NT2/D1 (cell line): ENCODE data around the gene IGSF6.
"Not testable (repeated sequence)": the region's sequence is repeated elsewhere in the genome, so short reads cannot be mapped to it uniquely, and the experiment has no call there.

Experiments used
- DNase-seq: peaks from one replicate; pipeline ENCODE4 v3.0.0-alpha.2; 2011; ENCODE audit warnings: low read depth, low spot score
- H3K27me3 ChIP-seq: 2 replicates; pipeline ENCODE4 v1.6.0; 2011; ENCODE audit warnings: mild to moderate bottlenecking; ENCODE audit not compliant: insufficient read length, insufficient read depth
- H3K36me3 ChIP-seq: 2 replicates; pipeline ENCODE4 v1.6.1; 2011; ENCODE audit warnings: mild to moderate bottlenecking, low read length, mixed read lengths; ENCODE audit not compliant: insufficient read depth, insufficient read length
- H3K4me1 ChIP-seq: 2 replicates; pipeline ENCODE4 v1.5.1; 2011; ENCODE audit not compliant: insufficient read depth, insufficient read length
- H3K4me3 ChIP-seq: 2 replicates; pipeline ENCODE4 v1.5.1; 2011; ENCODE audit warnings: low read depth; ENCODE audit not compliant: insufficient read length
- H3K9ac ChIP-seq: 2 replicates; pipeline ENCODE4 v1.6.0; 2011; ENCODE audit warnings: low read depth; ENCODE audit not compliant: insufficient read length
- H3K9me3 ChIP-seq: 2 replicates; pipeline ENCODE4 v1.5.1; 2011; ENCODE audit warnings: mild to moderate bottlenecking, low read length; ENCODE audit not compliant: insufficient read depth
- SUZ12 ChIP-seq: IDR thresholded peaks from 2 replicates; pipeline ENCODE4 v1.6.1; 2011; ENCODE audit not compliant: insufficient read length, insufficient read depth; ENCODE audit errors: extremely low read depth
- YY1 ChIP-seq: IDR thresholded peaks from 2 replicates; pipeline ENCODE4 v1.6.1; 2011; ENCODE audit not compliant: insufficient read length, insufficient read depth
- ZNF274 ChIP-seq: IDR thresholded peaks from 2 replicates; pipeline ENCODE4 v1.6.1; 2011; ENCODE audit warnings: mild to moderate bottlenecking, low read depth, low read length

IGSF6 gene

DNA sequence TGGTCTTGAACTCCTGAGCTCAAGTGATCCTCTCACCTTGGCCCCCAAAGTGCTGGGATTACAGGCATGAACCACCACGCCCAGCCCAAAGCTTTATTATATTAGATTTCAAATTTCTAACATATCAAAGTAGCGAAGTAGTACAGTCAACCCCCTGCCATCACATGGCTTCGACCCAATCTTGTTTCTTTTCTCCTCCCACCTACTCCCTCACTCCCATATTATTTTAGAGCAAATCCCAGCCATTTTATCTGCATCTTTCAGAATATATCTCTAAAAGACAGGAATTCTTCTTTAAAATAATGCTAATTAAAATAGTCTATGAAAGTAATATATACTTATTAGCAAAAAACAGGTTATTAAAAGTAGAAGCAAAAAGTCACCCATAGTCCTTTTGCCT is 893 bp downstream of the IGSF6 start:
- no peak overlapping the region for H3K4me3 ChIP-seq
- TF ChIP-seq SUZ12 (no peak), ZNF274 (no peak), YY1 (no peak)
- H3K27me3 ChIP-seq, result no peaks in the 10 kb centered on the region
- no peak for DNase-seq
- peaks cover 39% of the 10 kb centered on the region for H3K36me3 ChIP-seq
- H3K4me1 ChIP-seq, result no peaks in the 10 kb centered on the region
- no peak overlapping the region for H3K9ac ChIP-seq
- no peaks in the 10 kb centered on the region; the same call in 1 of the 2 replicates for H3K9me3 ChIP-seq

GRCh38 chr16:21650521-21650920 is 1.9 kb downstream of the IGSF6 start:
- Histone ChIP-seq H3K4me1 (no peaks in the 10 kb centered on the region), H3K4me3 (no peak overlapping the region), H3K9ac (no peak overlapping the region), H3K9me3 (no peaks in the 10 kb centered on the region; the same call in 1 of the 2 replicates), H3K36me3 (peaks cover 38% of the 10 kb centered on the region), H3K27me3 (no peaks in the 10 kb centered on the region)
- no peak for DNase-seq
- TF ChIP-seq YY1, result no peak
- no peak for TF ChIP-seq SUZ12
- TF ChIP-seq ZNF274, result no peak

- H3K27me3 ChIP-seq, H3K4me1 ChIP-seq, DNase-seq, H3K4me3 ChIP-seq, H3K9me3 ChIP-seq, H3K9ac ChIP-seq: not testable (repeated sequence)
- peaks cover 32% of the 10 kb centered on the region for H3K36me3 ChIP-seq
These were observed 2.5 kb downstream of the IGSF6 start for GRCh38 chr16:21649826-21650406.

- Histone ChIP-seq H3K36me3 (peaks cover 21% of the 10 kb centered on the region), H3K27me3 (no peaks in the 10 kb centered on the region), H3K4me3 (no peak overlapping the region), H3K4me1 (no peaks in the 10 kb centered on the region), H3K9ac (no peak overlapping the region), H3K9me3 (no peaks in the 10 kb centered on the region)
- no peak for TF ChIP-seq YY1
- no peak for TF ChIP-seq ZNF274
- no peak for TF ChIP-seq SUZ12
- DNase-seq, result no peak
These were observed 4.7 kb downstream of the IGSF6 start for GRCh38 chr16:21647562-21648164.

DNA sequence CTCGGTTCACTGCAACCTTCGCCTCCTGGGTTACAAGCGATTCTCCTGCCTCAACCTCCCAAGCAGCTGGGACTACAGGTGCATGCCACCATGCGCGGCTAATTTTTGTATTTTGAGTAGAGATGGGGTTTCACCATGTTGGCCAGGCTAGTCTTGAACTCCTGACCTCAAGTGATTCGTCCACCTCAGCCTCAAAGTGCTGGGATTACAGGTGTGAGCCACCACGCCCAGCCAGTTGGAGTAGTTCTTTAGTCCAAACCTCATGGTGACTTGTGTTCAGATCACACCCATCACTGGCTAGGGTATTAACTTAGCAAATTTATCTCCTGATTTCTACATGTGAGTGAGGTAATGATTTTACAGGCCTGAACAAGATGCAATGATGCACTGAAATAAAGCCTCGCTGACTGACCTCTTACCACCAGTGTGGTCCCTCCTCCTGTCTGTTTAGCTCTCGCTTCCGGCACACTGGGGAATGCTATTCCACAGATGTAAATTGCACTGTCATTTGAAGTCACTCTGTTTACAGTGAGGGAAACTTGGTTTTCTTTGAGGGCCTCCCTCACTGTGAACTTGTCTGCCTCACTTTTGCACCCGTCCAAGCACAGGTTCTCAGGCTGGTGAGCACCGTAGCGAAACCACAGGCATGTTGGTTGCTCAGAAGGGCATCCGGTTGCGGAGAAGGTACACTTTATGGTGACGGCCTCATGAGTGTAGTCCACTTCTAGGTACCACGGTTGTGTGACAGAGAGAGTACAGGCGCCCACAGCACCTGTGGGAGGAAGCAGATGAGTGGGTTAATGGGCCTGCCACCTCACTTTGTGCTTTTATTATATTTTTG is 5.5 kb downstream of the IGSF6 start:
- Histone ChIP-seq H3K27me3 (no peaks in the 10 kb centered on the region), H3K4me3 (no peak overlapping the region), H3K36me3 (peaks cover 18% of the 10 kb centered on the region), H3K9me3 (no peaks in the 10 kb centered on the region), H3K4me1 (no peaks in the 10 kb centered on the region), H3K9ac (no peak overlapping the region)
- no peak for DNase-seq
- no peak for TF ChIP-seq ZNF274
- TF ChIP-seq YY1, result no peak
- TF ChIP-seq SUZ12, result no peak

DNA sequence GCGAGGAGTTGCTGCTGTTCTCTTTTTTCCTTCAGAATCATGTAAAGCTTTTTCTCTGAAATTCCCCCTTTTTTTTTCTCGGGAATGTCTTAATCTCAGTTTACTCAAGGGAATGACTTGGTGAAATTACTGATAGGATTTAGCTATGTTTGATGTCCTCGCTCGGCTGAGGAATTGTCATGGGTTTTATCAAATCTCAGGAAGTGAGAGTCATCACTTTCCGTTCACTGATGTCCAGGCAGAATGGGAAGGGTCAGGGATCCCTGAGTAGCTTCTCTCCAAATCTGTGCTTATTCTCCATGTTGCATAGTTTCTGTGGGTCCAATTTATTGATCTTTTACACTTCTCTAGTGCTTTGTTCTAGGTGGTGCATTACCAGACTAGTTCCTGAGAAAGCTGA is 6.3 kb downstream of the IGSF6 start:
- Histone ChIP-seq H3K9ac (no peak overlapping the region), H3K36me3 (peaks cover 18% of the 10 kb centered on the region), H3K9me3 (no peaks in the 10 kb centered on the region), H3K27me3 (no peaks in the 10 kb centered on the region), H3K4me3 (no peak overlapping the region), H3K4me1 (no peaks in the 10 kb centered on the region)
- TF ChIP-seq SUZ12 (no peak), ZNF274 (no peak), YY1 (no peak)
- DNase-seq, result no peak

DNA sequence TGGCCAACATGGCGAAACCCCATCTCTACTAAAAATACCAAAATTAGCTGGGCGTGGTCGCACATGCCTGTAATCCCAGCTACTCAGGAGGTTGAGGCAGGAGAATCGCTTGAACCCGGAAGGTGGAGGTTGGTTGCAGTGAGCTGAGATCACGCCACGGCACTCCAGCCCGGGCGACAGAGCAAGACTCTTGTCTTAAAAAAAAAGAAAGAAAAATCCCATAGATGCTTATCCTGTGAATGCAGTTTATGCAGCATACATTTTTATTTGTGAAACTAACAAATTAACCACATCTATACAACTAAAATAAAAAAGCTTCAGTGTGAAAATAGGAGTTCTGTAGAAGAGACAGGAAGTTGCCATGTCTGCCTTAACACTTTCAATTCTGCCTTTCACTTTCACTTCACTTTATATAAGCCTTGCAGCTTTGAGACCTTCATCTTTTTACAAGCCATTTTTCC is 7.1 kb downstream of the IGSF6 start:
- H3K4me1 ChIP-seq, result no peaks in the 10 kb centered on the region
- no peak overlapping the region for H3K4me3 ChIP-seq
- H3K9me3 ChIP-seq, result no peaks in the 10 kb centered on the region
- H3K9ac ChIP-seq, result no peak overlapping the region
- H3K27me3 ChIP-seq, result no peaks in the 10 kb centered on the region
- no peak for TF ChIP-seq YY1
- TF ChIP-seq ZNF274, result no peak
- TF ChIP-seq SUZ12, result no peak
- H3K36me3 ChIP-seq, result peaks cover 18% of the 10 kb centered on the region
- no peak for DNase-seq
